Trophoblast cell (in vitro differentiated cells and primary cell): ENCODE measurements around the gene EPAS1.

ENCODE experiments used
- DNase-seq, 2 donors: peaks; one replicate each; pipeline ENCODE4 v3.0.0-alpha.2; 2016
- H2AFZ ChIP-seq: 2 replicates; pipeline ENCODE4 v1.6.1; 2013; ENCODE audit warnings: low read length, moderate library complexity, mild to moderate bottlenecking; ENCODE audit not compliant: insufficient read depth, poor library complexity
- H2AK5ac ChIP-seq: 2 replicates; pipeline ENCODE4 v1.6.1; 2013; ENCODE audit warnings: mild to moderate bottlenecking, low read length
- H2BK120ac ChIP-seq: 2 replicates; pipeline ENCODE4 v1.6.1; 2013; ENCODE audit warnings: low read length, mild to moderate bottlenecking, moderate library complexity; ENCODE audit not compliant: insufficient read depth, poor library complexity
- H2BK12ac ChIP-seq: 2 replicates; pipeline ENCODE4 v1.6.1; 2013; ENCODE audit warnings: mild to moderate bottlenecking, low read length, moderate library complexity
- H2BK5ac ChIP-seq: 2 replicates; pipeline ENCODE4 v1.6.1; 2013; ENCODE audit warnings: low read length, low read depth, moderate library complexity, mild to moderate bottlenecking; ENCODE audit not compliant: poor library complexity
- H3K14ac ChIP-seq: 2 replicates; pipeline ENCODE4 v1.6.1; 2013; ENCODE audit warnings: mild to moderate bottlenecking, low read length
- H3K18ac ChIP-seq: 2 replicates; pipeline ENCODE4 v1.6.1; 2013; ENCODE audit warnings: mild to moderate bottlenecking, low read length
- H3K23ac ChIP-seq: 2 replicates; pipeline ENCODE4 v1.6.1; 2013; ENCODE audit warnings: low read length
- H3K27ac ChIP-seq: 2 replicates; pipeline ENCODE4 v1.5.1; 2013; ENCODE audit warnings: low read depth, mild to moderate bottlenecking, inconsistent platforms, low read length, moderate library complexity
- H3K27me3 ChIP-seq: 2 replicates; pipeline ENCODE4 v1.6.1; 2013; ENCODE audit warnings: inconsistent platforms, mild to moderate bottlenecking, low read length, moderate library complexity; ENCODE audit not compliant: insufficient read depth
- H3K36me3 ChIP-seq, 2 experiments: 1 replicate in 1 of 2; 2 replicates in 1 of 2; pipeline ENCODE4 v1.6.1; 2013; ENCODE audit warnings: low read length in 2 of 2, mild to moderate bottlenecking in 2 of 2, moderate library complexity in 1 of 2; ENCODE audit not compliant: insufficient read depth in 2 of 2, control insufficient read depth in 1 of 2
- H3K4ac ChIP-seq: 2 replicates; pipeline ENCODE4 v1.6.1; 2013; ENCODE audit warnings: low read depth, mild to moderate bottlenecking, low read length, moderate library complexity
- H3K4me1 ChIP-seq, 2 experiments: 1 replicate in 1 of 2; 2 replicates in 1 of 2; pipeline ENCODE4 v1.6.1; 2013; ENCODE audit warnings: low read length in 2 of 2, mild to moderate bottlenecking in 2 of 2, moderate library complexity in 1 of 2; ENCODE audit not compliant: insufficient read depth in 2 of 2, control insufficient read depth in 1 of 2
- H3K4me2 ChIP-seq: 2 replicates; pipeline ENCODE4 v1.6.1; 2013; ENCODE audit warnings: inconsistent platforms, mild to moderate bottlenecking, low read length, moderate library complexity
- H3K4me3 ChIP-seq: 2 replicates; pipeline ENCODE4 v1.5.1; 2013; ENCODE audit warnings: mild to moderate bottlenecking, low read depth, low read length, inconsistent platforms
- H3K79me1 ChIP-seq: one replicate; pipeline ENCODE4 v1.6.1; 2013; ENCODE audit warnings: low read length
- H3K79me2 ChIP-seq: 2 replicates; pipeline ENCODE4 v1.6.1; 2013; ENCODE audit warnings: low read length, mild to moderate bottlenecking; ENCODE audit not compliant: control insufficient read depth, insufficient read depth, poor library complexity
- H3K9ac ChIP-seq: 2 replicates; pipeline ENCODE4 v1.6.1; 2013; ENCODE audit warnings: mild to moderate bottlenecking, low read length
- H3K9me3 ChIP-seq: 2 replicates; pipeline ENCODE4 v1.6.1; 2013; ENCODE audit warnings: low read depth, mild to moderate bottlenecking, control low read depth, inconsistent platforms, low read length; ENCODE audit not compliant: insufficient read depth
- H4K12ac ChIP-seq: 2 replicates; pipeline ENCODE4 v1.6.1; 2013; ENCODE audit warnings: low read depth, mild to moderate bottlenecking, low read length, moderate library complexity
- H4K8ac ChIP-seq: 2 replicates; pipeline ENCODE4 v1.6.1; 2013; ENCODE audit warnings: low read depth, mild to moderate bottlenecking, low read length, moderate library complexity
- H4K91ac ChIP-seq: one replicate; pipeline ENCODE4 v1.6.1; 2013; ENCODE audit warnings: low read depth, mild to moderate bottlenecking, low read length, moderate library complexity
- WGBS: extraction: QIAGEN DNeasy Blood & Tissue Kit; methylation state at CpG from one replicate; pipeline ENCODE4 v1.1.7; 2013; ENCODE audit warnings: missing lambda C conversion rate; ENCODE audit not compliant: insufficient read length, insufficient coverage; ENCODE audit errors: extremely low coverage; 5-methylcytosine and 5-hydroxymethylcytosine counted together

Gene EPAS1

GRCh38 chr2:46369783-46370182 lies 72.6 kb downstream of the EPAS1 start:
- H3K14ac ChIP-seq, result no peak overlapping the region
- WGBS, result no CpG with 5 or more reads among the region's 5 CpGs
- H2AFZ ChIP-seq, result no peak overlapping the region
- no peak overlapping the region for H2BK5ac ChIP-seq
- H3K79me1 ChIP-seq, result no peaks in the 10 kb centered on the region
- H3K4ac ChIP-seq, result no peak overlapping the region
- H3K9me3 ChIP-seq, result peaks cover 1% of the 10 kb centered on the region
- H3K27ac ChIP-seq, result no peak overlapping the region
- H4K91ac ChIP-seq, result no peak overlapping the region
- H3K36me3 ChIP-seq, result peaks cover 43 to 79% of the 10 kb centered on the region in 2 experiments
- no peak overlapping the region for H3K23ac ChIP-seq
- H3K4me2 ChIP-seq, result no peak overlapping the region
- H3K4me1 ChIP-seq, result peaks cover 0 to 2% of the 10 kb centered on the region in 2 experiments
- H2BK12ac ChIP-seq, result no peak overlapping the region
- no peak for DNase-seq
- H3K4me3 ChIP-seq, result no peak overlapping the region
- no peaks in the 10 kb centered on the region for H3K27me3 ChIP-seq
- H2BK120ac ChIP-seq, result no peak overlapping the region
- H4K8ac ChIP-seq, result no peak overlapping the region
- H3K9ac ChIP-seq, result no peak overlapping the region
- H4K12ac ChIP-seq, result no peak overlapping the region
- H2AK5ac ChIP-seq, result no peak overlapping the region
- H3K79me2 ChIP-seq, result peaks cover 1% of the 10 kb centered on the region
- no peak overlapping the region for H3K18ac ChIP-seq

GRCh38 chr2:46371854-46372253 lies 74.6 kb downstream of the EPAS1 start:
- Histone ChIP-seq H3K27ac (no peak overlapping the region), H2BK120ac (no peak overlapping the region), H2AFZ (no peak overlapping the region), H3K4me3 (no peak overlapping the region), H3K23ac (no peak overlapping the region), H3K9ac (no peak overlapping the region), H3K79me2 (no peaks in the 10 kb centered on the region), H3K14ac (no peak overlapping the region), H3K4ac (no peak overlapping the region), H2BK5ac (no peak overlapping the region), H4K91ac (no peak overlapping the region), H2BK12ac (no peak overlapping the region), H3K4me1 (no peaks in the 10 kb centered on the region), H3K9me3 (peaks cover 5% of the 10 kb centered on the region), H3K36me3 (peaks cover 54 to 87% of the 10 kb centered on the region in 2 experiments), H4K12ac (no peak overlapping the region), H2AK5ac (no peak overlapping the region), H3K27me3 (no peaks in the 10 kb centered on the region), H4K8ac (no peak overlapping the region), H3K4me2 (no peak overlapping the region), H3K79me1 (no peaks in the 10 kb centered on the region), H3K18ac (no peak overlapping the region)
- no peak for DNase-seq
- WGBS, result no CpG with 5 or more reads among the region's 1 CpG

- Histone ChIP-seq H3K27ac (no peak overlapping the region), H3K36me3 (peaks cover 57 to 90% of the 10 kb centered on the region in 2 experiments), H3K4me3 (no peak overlapping the region), H3K9ac (no peak overlapping the region), H2AK5ac (no peak overlapping the region), H2BK120ac (no peak overlapping the region), H2BK12ac (no peak overlapping the region), H2BK5ac (no peak overlapping the region), H3K4me1 (no peaks in the 10 kb centered on the region), H4K8ac (no peak overlapping the region), H3K9me3 (peaks cover 4% of the 10 kb centered on the region), H3K23ac (no peak overlapping the region), H3K79me2 (no peaks in the 10 kb centered on the region), H3K79me1 (no peaks in the 10 kb centered on the region), H3K18ac (no peak overlapping the region), H3K4me2 (no peak overlapping the region), H4K91ac (no peak overlapping the region), H4K12ac (no peak overlapping the region), H3K4ac (no peak overlapping the region), H3K27me3 (no peaks in the 10 kb centered on the region), H3K14ac (no peak overlapping the region), H2AFZ (no peak overlapping the region)
- no CpG with 5 or more reads among the region's 2 CpGs for WGBS
- no peak for DNase-seq
Observed at GRCh38 chr2:46372475-46372874, 75.3 kb downstream of the EPAS1 start.

GRCh38 chr2:46373238-46373637 lies 76.0 kb downstream of the EPAS1 start:
- H4K12ac ChIP-seq, result no peak overlapping the region
- no peak overlapping the region for H2BK5ac ChIP-seq
- no peaks in the 10 kb centered on the region for H3K27me3 ChIP-seq
- DNase-seq, result no peak
- H2AFZ ChIP-seq, result no peak overlapping the region
- no peak overlapping the region for H3K23ac ChIP-seq
- no peaks in the 10 kb centered on the region for H3K79me2 ChIP-seq
- no peak overlapping the region for H3K4ac ChIP-seq
- H3K36me3 ChIP-seq, result peaks cover 60 to 90% of the 10 kb centered on the region in 2 experiments
- H2BK12ac ChIP-seq, result no peak overlapping the region
- H4K91ac ChIP-seq, result no peak overlapping the region
- H3K79me1 ChIP-seq, result no peaks in the 10 kb centered on the region
- H3K14ac ChIP-seq, result no peak overlapping the region
- no peak overlapping the region for H3K18ac ChIP-seq
- no peak overlapping the region for H3K4me3 ChIP-seq
- WGBS, result no CpG with 5 or more reads among the region's 4 CpGs
- no peaks in the 10 kb centered on the region for H3K4me1 ChIP-seq
- H2AK5ac ChIP-seq, result no peak overlapping the region
- H2BK120ac ChIP-seq, result no peak overlapping the region
- H3K4me2 ChIP-seq, result no peak overlapping the region
- no peak overlapping the region for H4K8ac ChIP-seq
- no peak overlapping the region for H3K27ac ChIP-seq
- peaks cover 3% of the 10 kb centered on the region for H3K9me3 ChIP-seq
- H3K9ac ChIP-seq, result no peak overlapping the region
